Activated B cell treated with CpG ODN at 0.5 μM for 24 hours (primary cell): ENCODE data around the gene PEX10. TPM values are rescaled to one million over a fixed set of nuclear protein-coding genes. Genes with fewer than 3 reads are reported as not detected.

ENCODE experiments used
- ATAC-seq: fragments of 200-7000 bp; cut with Tn5 transposase; one replicate; pipeline ENCODE4 v1.10.0; 2021; ENCODE audit warnings: low read depth, mild to moderate bottlenecking, moderate library complexity
- CTCF ChIA-PET: fragments of 350-600 bp; sonication (Branson Sonifier 250); formaldehyde crosslinking; loops from one replicate; lab custom pipeline; 2021; ENCODE audit warnings: antibody characterized with exemption; lab: Charles Lee
- POLR2A ChIA-PET: fragments of 350-600 bp; sonication (Branson Sonifier 250); formaldehyde crosslinking; loops from one replicate; lab custom pipeline; 2021; ENCODE audit warnings: antibody characterized with exemption; lab: Charles Lee
- DNase-seq: peaks from one replicate; pipeline ENCODE4 v3.0.0; 2022
- H3K27ac Mint-ChIP-seq: one replicate; pipeline ENCODE4 v1.8.0; 2020; ENCODE audit warnings: mixed read lengths
- H3K27me3 Mint-ChIP-seq: one replicate; pipeline ENCODE4 v1.8.0; 2021; ENCODE audit warnings: mixed read lengths
- H3K36me3 Mint-ChIP-seq: one replicate; pipeline ENCODE4 v1.8.0; 2021; ENCODE audit warnings: low read depth, mixed read lengths
- H3K4me1 Mint-ChIP-seq: one replicate; pipeline ENCODE4 v1.8.0; 2021; ENCODE audit warnings: mixed read lengths
- H3K4me3 Mint-ChIP-seq: one replicate; pipeline ENCODE4 v1.8.0; 2020; ENCODE audit warnings: mild to moderate bottlenecking, mixed read lengths
- H3K9me3 Mint-ChIP-seq: one replicate; pipeline ENCODE4 v1.8.0; 2020; ENCODE audit warnings: mixed read lengths
- CTCF ChIP-seq: fragments of 200-600 bp; IDR thresholded peaks from one replicate; pipeline ENCODE4 v1.8.0; 2022; ENCODE audit warnings: antibody characterized with exemption, mild to moderate bottlenecking
- intact Hi-C: fragments of 100-400 bp; cut with micrococcal nuclease; formaldehyde crosslinking; loops from one replicate; pipeline ENCODE4 v1.15.1; 2024
- total RNA-seq: library from RNA; stranded (reverse); gene quantifications from 2 replicates; pipeline ENCODE4 v1.2.3, GENCODE V29; 2022

The PEX10 gene
- total RNA-seq, 1 donor from 2014 or later: 18.9 TPM

- ATAC-seq: no peak
- H3K9me3 Mint-ChIP-seq: no peaks in the 10 kb centered on the region
- ChIA-PET POLR2A (no interaction called here), CTCF (no interaction called here)
- peaks cover 65% of the 10 kb centered on the region for H3K36me3 Mint-ChIP-seq
- DNase-seq: no peak
- no peak overlapping the region for H3K4me3 Mint-ChIP-seq
- peak overlapping the region; percentile 31 for H3K27ac Mint-ChIP-seq
- intact Hi-C loops: no loop called here
- no peak for TF ChIP-seq CTCF
- no peaks in the 10 kb centered on the region for H3K27me3 Mint-ChIP-seq
- H3K4me1 Mint-ChIP-seq: peaks cover 39% of the 10 kb centered on the region
These were observed 17.1 kb downstream of the PEX10 start for GRCh38 chr1:2395245-2395644.

GRCh38 chr1:2394761-2395160, 17.6 kb downstream of the PEX10 start:
- no peak for DNase-seq
- Mint-ChIP-seq H3K27ac (peak overlapping the region; percentile 31), H3K36me3 (peaks cover 61% of the 10 kb centered on the region), H3K9me3 (no peaks in the 10 kb centered on the region), H3K27me3 (no peaks in the 10 kb centered on the region), H3K4me1 (peaks cover 43% of the 10 kb centered on the region), H3K4me3 (no peak overlapping the region)
- TF ChIP-seq CTCF: no peak
- ChIA-PET CTCF (no interaction called here), POLR2A (no interaction called here)
- intact Hi-C loops: loop anchor here (5.0 kb wide), 3 partner anchors 477 to 1508 kb away; partner anchors contain the start of genes C1orf174, CALML6 and TMEM52
- ATAC-seq: no peak

- DNase-seq: no peak
- H3K9me3 Mint-ChIP-seq: no peaks in the 10 kb centered on the region
- H3K36me3 Mint-ChIP-seq: peaks cover 56% of the 10 kb centered on the region
- no peak for TF ChIP-seq CTCF
- no peak overlapping the region for H3K4me3 Mint-ChIP-seq
- H3K27ac Mint-ChIP-seq: no peak overlapping the region
- peaks cover 45% of the 10 kb centered on the region for H3K4me1 Mint-ChIP-seq
- H3K27me3 Mint-ChIP-seq: no peaks in the 10 kb centered on the region
- intact Hi-C loops: loop anchor here (5.0 kb wide), 3 partner anchors 477 to 1508 kb away; partner anchors contain the start of genes C1orf174, CALML6 and TMEM52
- POLR2A ChIA-PET: no interaction called here
- no peak for ATAC-seq
- CTCF ChIA-PET: no interaction called here
These were observed 18.1 kb downstream of the PEX10 start for GRCh38 chr1:2394220-2394619.

GRCh38 chr1:2393471-2393877, 18.9 kb downstream of the PEX10 start:
- Mint-ChIP-seq H3K4me1 (peaks cover 48% of the 10 kb centered on the region), H3K27ac (no peak overlapping the region), H3K4me3 (peak overlapping the region; percentile 88), H3K9me3 (no peaks in the 10 kb centered on the region), H3K36me3 (peaks cover 50% of the 10 kb centered on the region), H3K27me3 (no peaks in the 10 kb centered on the region)
- ChIA-PET CTCF (interaction anchor here (2.8 kb wide), 1 partner anchor 198 kb away, joined by 24 read pairs; the partner anchor contains the start of gene FAAP20), POLR2A (interaction anchor here (2.8 kb wide), 1 partner anchor 194 kb away, joined by 13 read pairs; no protein-coding TSS in a partner anchor)
- intact Hi-C loops: loop anchor here (5.0 kb wide), 3 partner anchors 476 to 1509 kb away; partner anchors contain the start of genes C1orf174, CALML6 and TMEM52
- ATAC-seq (no peak), DNase-seq (no peak)
- no peak for TF ChIP-seq CTCF

- POLR2A ChIA-PET: interaction anchor here (0.5 to 2.8 kb wide), 7 partner anchors 15 to 198 kb away, joined by 3 to 30 read pairs (median 9); partner anchors contain the start of genes FAAP20 and PANK4
- Mint-ChIP-seq H3K27me3 (no peaks in the 10 kb centered on the region), H3K9me3 (no peaks in the 10 kb centered on the region), H3K27ac (peak overlapping the region; percentile 68), H3K4me3 (peak overlapping the region; percentile 88), H3K36me3 (peaks cover 47% of the 10 kb centered on the region), H3K4me1 (peaks cover 55% of the 10 kb centered on the region)
- no peak for ATAC-seq
- CTCF ChIA-PET: interaction anchor here (2.1 to 2.8 kb wide), 2 partner anchors 11 to 197 kb away, joined by 9 to 24 read pairs; partner anchors contain the start of gene FAAP20
- no peak for TF ChIP-seq CTCF
- intact Hi-C loops: loop anchor here (5.0 kb wide), 3 partner anchors 475 to 1510 kb away; partner anchors contain the start of genes C1orf174, CALML6 and TMEM52
- DNase-seq: no peak
These were observed 19.7 kb downstream of the PEX10 start for GRCh38 chr1:2392686-2393085.
